SK-N-DZ (cell line): ENCODE data around the gene HAND2.

Experiments used
- DNase-seq: peaks from one replicate; pipeline ENCODE4 v3.0.0-alpha.2; 2015; ENCODE audit warnings: low spot score

HAND2 gene

GRCh38 chr4:173521467-173522159 is 8.4 kb downstream of the HAND2 start:
- peak; percentile 87 for DNase-seq

- no peak for DNase-seq
Measured at GRCh38 chr4:173520921-173521466, 9.0 kb downstream of the HAND2 start.

- DNase-seq = peak; percentile 93
Measured at GRCh38 chr4:173519111-173520101, 10.6 kb downstream of the HAND2 start.

GRCh38 chr4:173518425-173519102 is 11.5 kb downstream of the HAND2 start:
- no peak for DNase-seq

GRCh38 chr4:173517781-173518424 is 12.1 kb downstream of the HAND2 start:
- peak; percentile 65 for DNase-seq

- DNase-seq = peak; percentile 69
Measured at GRCh38 chr4:173516621-173517524, 13.2 kb downstream of the HAND2 start.

GRCh38 chr4:173515458-173515857 is 14.6 kb downstream of the HAND2 start:
- peak; percentile 17 for DNase-seq

- DNase-seq = no peak
Measured at GRCh38 chr4:173514641-173515217, 15.3 kb downstream of the HAND2 start.

- no peak for DNase-seq
Measured at GRCh38 chr4:173513651-173514050, 16.4 kb downstream of the HAND2 start.

- DNase-seq = no peak
Measured at GRCh38 chr4:173511787-173512361, 18.2 kb downstream of the HAND2 start.

GRCh38 chr4:173509036-173510001 is 20.7 kb downstream of the HAND2 start:
- peak; percentile 57 for DNase-seq

- no peak for DNase-seq
Measured at GRCh38 chr4:173508386-173509035, 21.5 kb downstream of the HAND2 start.

GRCh38 chr4:173507471-173508385 is 22.3 kb downstream of the HAND2 start:
- no peak for DNase-seq

GRCh38 chr4:173506597-173507211 is 23.3 kb downstream of the HAND2 start:
- DNase-seq = no peak

- DNase-seq = peak; percentile 70
Measured at GRCh38 chr4:173505924-173506518, 24.0 kb downstream of the HAND2 start.

- DNase-seq = no peak
Measured at GRCh38 chr4:173504181-173504503, 25.9 kb downstream of the HAND2 start.
